Tibial nerve (tissue), 4 donors: Measurements from ENCODE around the gene CTNNA3. TPM values are rescaled to one million over a fixed set of nuclear protein-coding genes. Genes with fewer than 3 reads are reported as not detected.

Experiments used
- DNase-seq, 2 donors: peaks; one replicate each; pipeline ENCODE4 v3.0.0-alpha.2; 2019; ENCODE audit warnings: low spot score in 2 of 2
- H3K27ac ChIP-seq, 4 donors: fragments of 200-600 bp; sonication (generic) in 3 of 4; one replicate each; pipeline ENCODE4 v1.5.1; 2017 to 2019; ENCODE audit warnings: mild to moderate bottlenecking in 1 of 4
- H3K27me3 ChIP-seq, 2 donors: fragments of 200-600 bp; sonication (generic) in 1 of 2; one replicate each; pipeline versions ENCODE4 v1.5.1 to v1.6.0; 2017 to 2019
- H3K36me3 ChIP-seq, 3 donors: fragments of 200-600 bp; sonication (generic); one replicate each; pipeline ENCODE4 v1.5.1; 2018 to 2019
- H3K4me1 ChIP-seq, 4 donors: fragments of 200-600 bp; sonication (generic) in 3 of 4; one replicate each; pipeline ENCODE4 v1.5.1; 2017 to 2019
- H3K4me3 ChIP-seq, 4 donors: fragments of 200-600 bp; sonication (generic) in 3 of 4; one replicate each; pipeline ENCODE4 v1.5.1; 2017 to 2019; ENCODE audit warnings: mild to moderate bottlenecking in 1 of 4, moderate library complexity in 1 of 4
- H3K9me3 ChIP-seq, 4 donors: fragments of 200-600 bp; sonication (generic) in 3 of 4; one replicate each; pipeline ENCODE4 v1.5.1; 2017 to 2019
- CTCF ChIP-seq, 5 experiments: fragments of 200-600 bp in 3 of 5; fragments of 450-650 bp in 2 of 5; sonication (generic) in 3 of 5; IDR thresholded peaks; one replicate each; pipeline ENCODE4 v1.5.1; 2016 to 2019; ENCODE audit warnings: antibody characterized with exemption in 5 of 5, mild to moderate bottlenecking in 3 of 5, moderate library complexity in 2 of 5
- EP300 ChIP-seq, 2 donors: sonication (generic); formaldehyde crosslinking; IDR thresholded peaks; one replicate each; pipeline ENCODE4 v1.6.1; 2017; ENCODE audit warnings: antibody characterized with exemption in 2 of 2, mild to moderate bottlenecking in 1 of 2
- POLR2A ChIP-seq, 2 donors: fragments of 450-650 bp; IDR thresholded peaks; one replicate each; pipeline ENCODE4 v1.6.1; 2017; ENCODE audit warnings: antibody characterized with exemption in 2 of 2, mild to moderate bottlenecking in 2 of 2, moderate library complexity in 2 of 2
- WGBS, 2 donors: methylation state at CpG; one replicate each; pipeline ENCODE4 v1.1.5; 2018; 5-methylcytosine and 5-hydroxymethylcytosine counted together
- total RNA-seq, 4 donors: library from RNA; depleted of rRNA; stranded (reverse); fragments of >200 nt; gene quantifications; one replicate each; pipeline ENCODE4 v1.1.0, GENCODE V29; 2016

Gene CTNNA3
- total RNA-seq, 4 donors from 2014 or later: 15.9 to 36.1 (median 23.1) TPM

- TF ChIP-seq POLR2A (IDR thresholded peaks at IDR 0.05): no peak
- no peak for TF ChIP-seq CTCF (IDR thresholded peaks at IDR 0.05)
- TF ChIP-seq EP300 (IDR thresholded peaks at IDR 0.05): no peak
- Histone ChIP-seq H3K36me3 (no peaks in the 10 kb centered on the region), H3K9me3 (no peaks in the 10 kb centered on the region), H3K4me1 (no peaks in the 10 kb centered on the region), H3K27ac (no peak overlapping the region), H3K4me3 (no peak overlapping the region), H3K27me3 (no peaks in the 10 kb centered on the region)
- 86 to 88% methylated on average over 5 of the region's 5 CpGs for WGBS, 2 donors
- no peak for DNase-seq
Observed at GRCh38 chr10:66783316-66783715, 912.7 kb downstream of the CTNNA3 start.

- WGBS, 2 donors: 92 to 100% methylated on average over 1 of the region's 1 CpG
- DNase-seq: no peak
- Histone ChIP-seq H3K27me3 (no peaks in the 10 kb centered on the region), H3K4me3 (no peak overlapping the region), H3K4me1 (no peaks in the 10 kb centered on the region), H3K36me3 (no peaks in the 10 kb centered on the region), H3K9me3 (no peaks in the 10 kb centered on the region), H3K27ac (no peak overlapping the region)
- TF ChIP-seq EP300 (IDR thresholded peaks at IDR 0.05) (no peak), CTCF (IDR thresholded peaks at IDR 0.05) (no peak), POLR2A (IDR thresholded peaks at IDR 0.05) (no peak)
Observed at GRCh38 chr10:66782776-66783175, 913.2 kb downstream of the CTNNA3 start.

GRCh38 chr10:66782144-66782543 is 913.9 kb downstream of the CTNNA3 start:
- DNase-seq: no peak
- Histone ChIP-seq H3K36me3 (no peaks in the 10 kb centered on the region), H3K27me3 (no peaks in the 10 kb centered on the region), H3K9me3 (no peaks in the 10 kb centered on the region), H3K4me3 (no peak overlapping the region), H3K27ac (no peak overlapping the region), H3K4me1 (no peaks in the 10 kb centered on the region)
- TF ChIP-seq EP300 (IDR thresholded peaks at IDR 0.05) (no peak), POLR2A (IDR thresholded peaks at IDR 0.05) (no peak), CTCF (IDR thresholded peaks at IDR 0.05) (no peak)

GRCh38 chr10:66780796-66781195 is 915.2 kb downstream of the CTNNA3 start:
- no peak for DNase-seq
- 66 to 72% methylated on average over 3 of the region's 3 CpGs for WGBS, 2 donors
- no peak overlapping the region for H3K27ac ChIP-seq
- no peak overlapping the region for H3K4me3 ChIP-seq
- no peaks in the 10 kb centered on the region for H3K9me3 ChIP-seq
- no peaks in the 10 kb centered on the region for H3K36me3 ChIP-seq
- no peak for TF ChIP-seq EP300 (IDR thresholded peaks at IDR 0.05)
- no peak for TF ChIP-seq POLR2A (IDR thresholded peaks at IDR 0.05)
- H3K27me3 ChIP-seq: no peaks in the 10 kb centered on the region
- no peaks in the 10 kb centered on the region for H3K4me1 ChIP-seq

GRCh38 chr10:66778351-66778750 is 917.6 kb downstream of the CTNNA3 start:
- Histone ChIP-seq H3K27ac (no peak overlapping the region), H3K9me3 (no peaks in the 10 kb centered on the region), H3K4me1 (no peaks in the 10 kb centered on the region), H3K27me3 (no peaks in the 10 kb centered on the region), H3K4me3 (no peak overlapping the region), H3K36me3 (no peaks in the 10 kb centered on the region)
- WGBS, 2 donors: 80 to 86% methylated on average over 4 of the region's 4 CpGs
- TF ChIP-seq EP300 (IDR thresholded peaks at IDR 0.05) (no peak), CTCF (IDR thresholded peaks at IDR 0.05) (no peak), POLR2A (IDR thresholded peaks at IDR 0.05) (no peak)
- no peak for DNase-seq

GRCh38 chr10:66777665-66778064 is 918.3 kb downstream of the CTNNA3 start:
- DNase-seq: no peak
- no peak overlapping the region for H3K4me3 ChIP-seq
- H3K9me3 ChIP-seq: no peaks in the 10 kb centered on the region
- 89 to 93% methylated on average over 2 of the region's 2 CpGs for WGBS, 2 donors
- H3K36me3 ChIP-seq: no peaks in the 10 kb centered on the region
- H3K4me1 ChIP-seq: no peaks in the 10 kb centered on the region
- no peaks in the 10 kb centered on the region for H3K27me3 ChIP-seq
- no peak for TF ChIP-seq POLR2A (IDR thresholded peaks at IDR 0.05)
- no peak for TF ChIP-seq CTCF (IDR thresholded peaks at IDR 0.05)
- TF ChIP-seq EP300 (IDR thresholded peaks at IDR 0.05): no peak
- no peak overlapping the region for H3K27ac ChIP-seq
